IPS-NIHi11 (cell line): Measurements from ENCODE around the gene KRTAP19-5.

Experiments used
- DNase-seq: peaks from one replicate; pipeline ENCODE4 v3.0.0; 2012; ENCODE audit warnings: mixed read lengths, low spot score

KRTAP19-5 gene

DNA sequence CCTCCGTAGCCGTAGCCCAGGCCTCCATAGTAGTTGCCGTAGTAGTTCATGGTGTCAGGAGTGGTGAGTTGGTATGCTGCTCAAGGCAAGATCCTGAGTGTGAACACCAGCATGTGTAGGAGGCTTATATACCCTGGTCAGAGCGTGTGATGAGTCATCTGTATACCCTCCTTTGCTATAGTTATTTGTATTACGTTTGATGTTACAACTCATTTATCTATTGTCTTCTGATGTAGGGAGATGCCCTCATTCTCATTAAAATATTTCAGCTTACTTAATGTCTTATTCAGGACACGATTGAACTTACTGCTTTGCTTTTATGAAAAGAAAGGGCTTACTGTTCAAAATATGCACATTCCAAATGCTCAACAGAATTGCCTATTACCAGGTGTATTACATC is at the start of gene KRTAP19-5:
Gene KRTAP19-5 (minus strand): TSS at position 101 of the 400 bp plus-strand sequence. CDS start 51 bp downstream, at position 50.
- no peak for DNase-seq

DNA sequence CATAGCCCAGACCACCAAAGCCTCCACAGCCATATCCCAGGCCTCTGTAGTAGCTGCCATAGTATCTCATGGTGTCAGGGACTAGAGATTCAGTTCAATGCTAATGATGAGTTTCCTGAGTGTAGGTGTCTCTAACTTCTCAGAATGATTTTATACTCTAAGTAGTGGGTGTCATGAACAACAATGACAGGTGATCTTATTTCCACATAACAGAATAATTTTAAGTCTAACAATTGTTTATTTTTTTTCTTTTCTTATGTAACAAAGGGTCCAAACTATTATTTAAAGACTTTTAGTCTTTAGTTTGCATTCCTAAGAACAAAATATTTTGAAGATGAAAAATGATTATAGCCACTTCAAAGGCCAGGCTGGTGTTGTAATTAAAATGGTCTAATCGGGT is 39.8 kb upstream of the KRTAP19-5 start, which contains the start of gene KRTAP19-6:
Gene KRTAP19-6 (minus strand): TSS at position 101 of the 400 bp plus-strand sequence. CDS start 31 bp downstream, at position 70.
- DNase-seq: no peak

GRCh38 chr21:30518876-30519275 is 16.9 kb upstream of the KRTAP19-5 start:
- DNase-seq: no peak

GRCh38 chr21:30515681-30516080 is 13.7 kb upstream of the KRTAP19-5 start:
- DNase-seq: no peak

GRCh38 chr21:30505621-30506205 is 3.8 kb upstream of the KRTAP19-5 start:
- peak; percentile 24 for DNase-seq

DNA sequence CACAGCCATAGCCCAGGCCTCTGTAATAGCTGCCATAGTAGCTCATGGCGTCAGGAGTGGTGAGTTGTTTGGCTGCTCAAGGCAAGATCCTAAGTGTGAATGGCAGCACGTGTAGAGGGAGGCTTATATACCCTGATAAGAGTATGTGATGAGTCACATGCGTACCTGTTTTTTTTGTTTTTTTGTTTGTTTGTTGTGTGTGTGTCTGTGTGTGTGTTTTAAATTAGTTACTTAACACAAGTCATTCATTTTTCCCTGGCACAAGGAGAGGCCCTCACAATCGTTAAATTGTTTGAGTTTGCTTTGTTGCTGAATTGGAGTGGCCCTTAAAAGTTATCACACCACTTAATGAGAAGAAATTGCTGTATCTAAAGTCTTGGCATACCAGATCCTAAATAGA is 4.9 kb downstream of the KRTAP19-5 start, which contains the start of gene KRTAP19-4:
Gene KRTAP19-4 (minus strand): TSS at position 101 of the 400 bp plus-strand sequence. CDS start 55 bp downstream, at position 46.
- DNase-seq: no peak

DNA sequence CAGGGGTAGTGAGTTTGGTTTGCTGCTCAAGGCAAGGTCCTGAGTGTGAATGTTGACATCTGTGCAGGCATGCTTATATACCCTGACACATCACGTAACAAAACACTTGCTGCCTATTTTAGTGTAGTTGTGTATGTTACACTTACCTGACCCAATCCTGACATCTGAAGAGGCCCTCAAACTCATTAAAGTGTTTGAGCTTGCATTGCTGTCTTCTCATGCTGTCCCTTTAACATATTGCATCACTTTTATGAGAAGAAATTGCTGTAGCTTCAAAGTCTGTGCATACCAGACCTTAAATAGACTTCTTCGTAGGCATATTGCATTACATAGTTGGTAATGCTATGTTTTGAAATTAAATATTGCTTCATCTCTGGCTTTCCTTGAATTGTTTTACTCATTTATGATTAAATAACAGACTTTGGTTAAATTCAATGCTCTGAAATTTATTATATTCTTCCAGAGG is 9.9 kb downstream of the KRTAP19-5 start, which contains the start of gene KRTAP19-3:
Gene KRTAP19-3 (minus strand): TSS at position 51 of the 466 bp plus-strand sequence. CDS start 56 bp downstream, outside the sequence.
- DNase-seq: no peak

DNA sequence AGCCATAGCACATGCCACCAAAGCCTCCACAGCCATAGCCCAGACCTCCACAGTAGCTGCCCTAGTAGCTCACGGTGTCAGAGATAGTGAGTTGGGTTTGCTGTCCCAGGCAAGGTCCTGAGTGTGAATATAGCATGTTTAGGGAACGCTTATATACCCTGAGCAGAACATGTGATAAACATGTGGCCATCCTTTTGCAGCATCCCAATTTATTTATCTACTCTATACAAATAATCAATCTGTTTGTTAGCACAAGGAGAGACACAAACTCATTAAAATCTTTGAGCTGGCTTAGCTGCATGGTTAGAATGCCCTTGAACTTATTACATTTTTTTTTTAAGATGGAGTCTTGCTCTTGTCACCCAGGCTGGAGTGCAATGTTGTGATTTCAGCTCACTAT is 14.6 kb downstream of the KRTAP19-5 start, which contains the start of gene KRTAP19-2:
Gene KRTAP19-2 (minus strand): TSS at position 101 of the 400 bp plus-strand sequence. CDS start 88 bp downstream, at position 13.
- DNase-seq: no peak

DNA sequence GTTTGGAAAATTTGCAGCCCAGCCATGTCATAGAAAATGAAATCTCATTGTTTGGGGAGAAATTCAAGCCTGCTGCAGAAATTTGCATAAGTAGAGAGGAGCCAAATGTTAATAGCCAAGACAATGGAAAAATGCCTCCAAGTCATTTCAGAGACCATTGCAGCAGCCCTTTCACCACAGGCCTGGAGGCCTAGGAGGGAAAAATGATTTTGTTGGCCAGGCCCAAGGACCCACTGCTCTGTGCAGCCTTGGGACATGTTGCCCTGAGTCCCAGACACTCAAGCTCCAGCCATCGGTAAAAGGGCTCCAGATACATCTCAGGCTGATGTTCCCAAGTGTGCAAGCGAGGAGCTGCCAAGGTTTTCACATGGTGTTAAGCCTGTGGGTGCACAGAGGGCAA is 15.8 kb downstream of the KRTAP19-5 start:
- DNase-seq: no peak

GRCh38 chr21:30482130-30482529 is 19.8 kb downstream of the KRTAP19-5 start:
- DNase-seq: no peak

- no peak for DNase-seq
These were observed 21.8 kb downstream of the KRTAP19-5 start, which contains the start of gene KRTAP19-1 for GRCh38 chr21:30480145-30480544. TSS of gene KRTAP19-1 (minus strand) at chr21:30480367. CDS start at chr21:30480317, 50 bp downstream.

GRCh38 chr21:30479259-30479658 is 22.7 kb downstream of the KRTAP19-5 start:
- DNase-seq: no peak

GRCh38 chr21:30478004-30478403 is 23.9 kb downstream of the KRTAP19-5 start:
- DNase-seq: no peak

DNA sequence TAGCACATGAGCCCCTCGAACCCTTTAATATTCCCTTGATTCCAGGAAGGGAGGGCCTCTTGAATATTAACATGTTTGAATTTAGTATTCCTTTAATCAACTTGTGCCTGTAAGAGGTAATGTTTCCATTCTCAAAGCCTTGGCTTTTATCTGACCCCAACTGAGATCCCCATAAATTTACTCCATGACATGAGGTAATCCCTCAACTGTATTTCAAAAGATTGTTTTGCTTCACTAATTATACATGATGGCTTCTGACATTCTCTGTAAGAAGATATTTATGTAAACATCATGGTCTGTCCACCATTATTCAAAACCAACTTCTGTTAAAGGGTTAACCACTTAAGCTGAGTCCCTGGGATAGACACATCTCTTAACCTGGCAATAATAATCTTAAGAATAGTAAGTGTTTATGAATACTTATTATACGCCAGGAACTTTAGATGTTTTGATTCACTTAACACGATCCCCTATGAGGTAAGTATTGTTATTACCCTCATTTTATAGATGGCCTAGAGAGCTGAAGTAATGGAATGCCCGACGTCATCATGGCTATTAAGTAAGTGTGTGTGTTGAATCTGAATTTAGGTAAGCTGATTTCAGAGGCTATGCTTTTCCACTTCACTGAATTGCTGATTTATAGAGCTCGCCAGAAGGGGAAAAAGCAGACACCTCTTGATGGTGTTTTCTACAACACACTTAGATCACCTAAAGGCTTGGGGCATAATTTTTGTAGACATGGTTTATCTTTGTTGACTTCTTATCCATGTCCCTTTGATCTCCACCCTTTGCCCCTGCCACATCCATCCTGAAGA is 32.8 kb downstream of the KRTAP19-5 start:
- no peak for DNase-seq

GRCh38 chr21:30463713-30464112 is 38.2 kb downstream of the KRTAP19-5 start:
- DNase-seq: peak; percentile 24
